ENCODE measurements around the gene RRP1. TPM values are rescaled to one million over a fixed set of nuclear protein-coding genes. Genes with fewer than 3 reads are reported as not detected.

Gene RRP1
- total RNA-seq, 1 experiment from 2014 or later, result 76.4 TPM

- no peak overlapping the region for H3K4me2 ChIP-seq (ENCODE audit: low read length)
- no peaks in the 10 kb centered on the region for H3F3A ChIP-seq (ENCODE audit: low read length, unreplicated experiment)
- no peak for ATAC-seq
- no peak overlapping the region for H3K9ac ChIP-seq (ENCODE audit: low read length)
- no peak overlapping the region for H3K27ac ChIP-seq (ENCODE audit: low read length)
- no peaks in the 10 kb centered on the region for H3K79me2 ChIP-seq (ENCODE audit: low read length)
- intact Hi-C loops (cut with micrococcal nuclease), result no loop called here
- no peaks in the 10 kb centered on the region for H4K20me1 ChIP-seq (ENCODE audit: low read length)
- no peak overlapping the region for H2AFZ ChIP-seq (ENCODE audit: low read length)
- DNase-seq, result no peak
- TF ChIP-seq EZH2 (IDR thresholded peaks at IDR 0.05; ENCODE audit: low read length, unreplicated experiment) (no peak), EZH2phosphoT487 (IDR thresholded peaks at IDR 0.05; ENCODE audit: borderline replicate concordance, low read length) (no peak), CTCF (conservative IDR thresholded peaks at IDR 0.05; ENCODE audit: low read depth, low read length) (no peak)
- H3K4me1 ChIP-seq (ENCODE audit: insufficient read depth, low read length), result no peaks in the 10 kb centered on the region
- no TSS peak for BruUV-seq (replicated peaks)
- no peak overlapping the region for H3K4me3 ChIP-seq (ENCODE audit: low read length)
- POLR2A ChIA-PET (ENCODE audit: unreplicated experiment), result no interaction called here
- no peaks in the 10 kb centered on the region for H3K27me3 ChIP-seq (ENCODE audit: low read length)
- H3K36me3 ChIP-seq (ENCODE audit: low read depth, low read length), result no peaks in the 10 kb centered on the region
- H3K9me3 ChIP-seq (ENCODE audit: low read length), result no peaks in the 10 kb centered on the region
- H3K9me2 ChIP-seq (replicated peaks; ENCODE audit: low read length), result no peaks in the 10 kb centered on the region
- CTCF ChIA-PET, result no interaction called here
These were observed 43.3 kb downstream of the RRP1 start for GRCh38 chr21:43832648-43833047.

GRCh38 chr21:43834146-43834905, 44.9 kb downstream of the RRP1 start:
- TF ChIP-seq EZH2 (IDR thresholded peaks at IDR 0.05; ENCODE audit: low read length, unreplicated experiment) (no peak), CTCF (conservative IDR thresholded peaks at IDR 0.05; ENCODE audit: low read depth, low read length) (no peak), EZH2phosphoT487 (IDR thresholded peaks at IDR 0.05; ENCODE audit: borderline replicate concordance, low read length) (no peak)
- ChIA-PET POLR2A (ENCODE audit: unreplicated experiment) (no interaction called here), CTCF (no interaction called here)
- no peak for DNase-seq
- no peak overlapping the region for H3K27ac ChIP-seq (ENCODE audit: low read length)
- no peaks in the 10 kb centered on the region for H3K27me3 ChIP-seq (ENCODE audit: low read length)
- no peaks in the 10 kb centered on the region for H3K9me2 ChIP-seq (replicated peaks; ENCODE audit: low read length)
- no peaks in the 10 kb centered on the region for H4K20me1 ChIP-seq (ENCODE audit: low read length)
- BruUV-seq (replicated peaks), result no TSS peak
- no peaks in the 10 kb centered on the region for H3K9me3 ChIP-seq (ENCODE audit: low read length)
- no peak for ATAC-seq
- H3K9ac ChIP-seq (ENCODE audit: low read length), result no peak overlapping the region
- intact Hi-C loops (cut with micrococcal nuclease), result no loop called here
- no peaks in the 10 kb centered on the region for H3K4me1 ChIP-seq (ENCODE audit: insufficient read depth, low read length)
- H3K4me2 ChIP-seq (ENCODE audit: low read length), result no peak overlapping the region
- H3K36me3 ChIP-seq (ENCODE audit: low read depth, low read length), result no peaks in the 10 kb centered on the region
- H3K79me2 ChIP-seq (ENCODE audit: low read length), result no peaks in the 10 kb centered on the region
- H2AFZ ChIP-seq (ENCODE audit: low read length), result no peak overlapping the region
- no peak overlapping the region for H3K4me3 ChIP-seq (ENCODE audit: low read length)
- H3F3A ChIP-seq (ENCODE audit: low read length, unreplicated experiment), result no peaks in the 10 kb centered on the region

- H2AFZ ChIP-seq (ENCODE audit: low read length), result no peak overlapping the region
- ChIA-PET POLR2A (ENCODE audit: unreplicated experiment) (interaction anchor here (0.6 kb wide), 1 partner anchor 31 kb away, joined by 3 read pairs; no protein-coding TSS in a partner anchor), CTCF (no interaction called here)
- BruUV-seq (replicated peaks), result no TSS peak
- H3K4me2 ChIP-seq (ENCODE audit: low read length), result no peak overlapping the region
- no peaks in the 10 kb centered on the region for H3K9me2 ChIP-seq (replicated peaks; ENCODE audit: low read length)
- no peaks in the 10 kb centered on the region for H3K36me3 ChIP-seq (ENCODE audit: low read depth, low read length)
- H3K27ac ChIP-seq (ENCODE audit: low read length), result no peak overlapping the region
- H4K20me1 ChIP-seq (ENCODE audit: low read length), result no peaks in the 10 kb centered on the region
- H3K9ac ChIP-seq (ENCODE audit: low read length), result no peak overlapping the region
- TF ChIP-seq EZH2 (IDR thresholded peaks at IDR 0.05; ENCODE audit: low read length, unreplicated experiment) (no peak), CTCF (conservative IDR thresholded peaks at IDR 0.05; ENCODE audit: low read depth, low read length) (no peak), EZH2phosphoT487 (IDR thresholded peaks at IDR 0.05; ENCODE audit: borderline replicate concordance, low read length) (no peak)
- H3K27me3 ChIP-seq (ENCODE audit: low read length), result no peaks in the 10 kb centered on the region
- ATAC-seq (no peak), DNase-seq (no peak)
- H3F3A ChIP-seq (ENCODE audit: low read length, unreplicated experiment), result no peaks in the 10 kb centered on the region
- intact Hi-C loops (cut with micrococcal nuclease), result no loop called here
- H3K79me2 ChIP-seq (ENCODE audit: low read length), result no peaks in the 10 kb centered on the region
- H3K9me3 ChIP-seq (ENCODE audit: low read length), result no peaks in the 10 kb centered on the region
- no peaks in the 10 kb centered on the region for H3K4me1 ChIP-seq (ENCODE audit: insufficient read depth, low read length)
- H3K4me3 ChIP-seq (ENCODE audit: low read length), result no peak overlapping the region
These were observed 45.7 kb downstream of the RRP1 start for GRCh38 chr21:43835050-43835449.
